ENCODE data around the gene SIX3.

Gene SIX3

GRCh38 chr2:44944102-44944951, 2.8 kb downstream of the SIX3 start:
- no peak for FAIRE-seq

- FAIRE-seq: no peak
Observed at GRCh38 chr2:44944952-44945612, 3.6 kb downstream of the SIX3 start.

GRCh38 chr2:44945676-44946371, 4.3 kb downstream of the SIX3 start:
- FAIRE-seq: no peak

- FAIRE-seq: no peak
Observed at GRCh38 chr2:44946372-44947027, 5.0 kb downstream of the SIX3 start.

GRCh38 chr2:44947028-44947375, 5.5 kb downstream of the SIX3 start:
- FAIRE-seq: no peak

GRCh38 chr2:44948565-44949328, 7.2 kb downstream of the SIX3 start:
- FAIRE-seq: no peak

GRCh38 chr2:44949329-44950151, 8.0 kb downstream of the SIX3 start:
- no peak for FAIRE-seq

GRCh38 chr2:44950646-44951045, 9.1 kb downstream of the SIX3 start:
- FAIRE-seq: no peak

GRCh38 chr2:44951124-44951523, 9.6 kb downstream of the SIX3 start:
- no peak for FAIRE-seq

GRCh38 chr2:44951714-44952113, 10.2 kb downstream of the SIX3 start:
- FAIRE-seq: no peak

- no peak for FAIRE-seq
Observed at GRCh38 chr2:44952143-44952805, 10.8 kb downstream of the SIX3 start.

GRCh38 chr2:44952806-44953498, 11.4 kb downstream of the SIX3 start:
- no peak for FAIRE-seq

- FAIRE-seq: no peak
Observed at GRCh38 chr2:44953499-44953883, 12.0 kb downstream of the SIX3 start.

- no peak for FAIRE-seq
Observed at GRCh38 chr2:44954447-44954888, 13.0 kb downstream of the SIX3 start.

- no peak for FAIRE-seq
Observed at GRCh38 chr2:44954889-44955592, 13.5 kb downstream of the SIX3 start.

- no peak for FAIRE-seq
Observed at GRCh38 chr2:44955593-44956392, 14.3 kb downstream of the SIX3 start.

GRCh38 chr2:44956843-44957242, 15.3 kb downstream of the SIX3 start:
- FAIRE-seq: no peak

- FAIRE-seq: no peak
Observed at GRCh38 chr2:44957656-44958327, 16.3 kb downstream of the SIX3 start.

Data from TTC549 (cell line).